Gastroesophageal sphincter (tissue), 4 donors: ENCODE results near the gene SELENOO. TPM values are rescaled to one million over a fixed set of nuclear protein-coding genes. Genes with fewer than 3 reads are reported as not detected.

Experiments
- ATAC-seq: fragments of 150-250 bp; one replicate; pipeline ENCODE4 v1.9.1; 2016; ENCODE audit warnings: mild to moderate bottlenecking, moderate library complexity
- H3K27ac ChIP-seq, 4 donors: fragments of 200-600 bp; sonication (generic) in 3 of 4; 1 replicate in 3 of 4; 2 replicates in 1 of 4; pipeline ENCODE4 v1.5.1; 2016 to 2019
- H3K27me3 ChIP-seq: fragments of 200-600 bp; sonication (generic); one replicate; pipeline ENCODE4 v1.5.1; 2019
- H3K36me3 ChIP-seq, 2 donors: fragments of 200-600 bp; sonication (generic); one replicate each; pipeline ENCODE4 v1.5.1; 2019; ENCODE audit warnings: control low read depth in 1 of 2
- H3K4me1 ChIP-seq, 3 donors: fragments of 200-600 bp; sonication (generic); 1 replicate in 2 of 3; 2 replicates in 1 of 3; pipeline ENCODE4 v1.5.1; 2016 to 2019; ENCODE audit warnings: control low read depth in 2 of 3
- H3K4me3 ChIP-seq, 2 donors: fragments of 200-600 bp; sonication (generic); one replicate each; pipeline ENCODE4 v1.5.1; 2019; ENCODE audit warnings: mild to moderate bottlenecking in 1 of 2, moderate library complexity in 1 of 2
- H3K9me3 ChIP-seq, 3 donors: fragments of 200-600 bp; sonication (generic); one replicate each; pipeline ENCODE4 v1.5.1; 2017 to 2019; ENCODE audit warnings: control low read depth in 2 of 3
- EP300 ChIP-seq: sonication (generic); formaldehyde crosslinking; IDR thresholded peaks from one replicate; pipeline ENCODE4 v1.6.1; 2017; ENCODE audit warnings: antibody characterized with exemption, mild to moderate bottlenecking
- POLR2A ChIP-seq, 2 donors: fragments of 450-650 bp; IDR thresholded peaks; one replicate each; pipeline ENCODE4 v1.6.1; 2017; ENCODE audit warnings: antibody characterized with exemption in 2 of 2, mild to moderate bottlenecking in 2 of 2, moderate library complexity in 1 of 2
- POLR2AphosphoS5 ChIP-seq: sonication (generic); formaldehyde crosslinking; IDR thresholded peaks from one replicate; pipeline ENCODE4 v1.6.1; 2017; ENCODE audit warnings: antibody characterized with exemption
- WGBS, 2 donors: methylation state at CpG; one replicate each; pipeline ENCODE4 v1.1.5; 2018; ENCODE audit warnings: low coverage in 1 of 2; 5-methylcytosine and 5-hydroxymethylcytosine counted together
- total RNA-seq, 4 donors: library from RNA; depleted of rRNA; stranded (reverse); fragments of >200 nt; gene quantifications; one replicate each; pipeline ENCODE4 v1.1.0, GENCODE V29; 2016
- TF ChIP-seq, protein P1 (sequence below), 4 experiments: fragments of 200-600 bp in 2 of 4; fragments of 450-650 bp in 2 of 4; sonication (generic) in 1 of 4; IDR thresholded peaks; one replicate each; pipeline ENCODE4 v1.5.1; 2017 to 2019; ENCODE audit warnings: antibody characterized with exemption in 4 of 4, mild to moderate bottlenecking in 2 of 4, moderate library complexity in 2 of 4

Gene SELENOO
- total RNA-seq, 4 donors from 2014 or later = 19.9 to 42.6 (median 27.3) TPM

DNA sequence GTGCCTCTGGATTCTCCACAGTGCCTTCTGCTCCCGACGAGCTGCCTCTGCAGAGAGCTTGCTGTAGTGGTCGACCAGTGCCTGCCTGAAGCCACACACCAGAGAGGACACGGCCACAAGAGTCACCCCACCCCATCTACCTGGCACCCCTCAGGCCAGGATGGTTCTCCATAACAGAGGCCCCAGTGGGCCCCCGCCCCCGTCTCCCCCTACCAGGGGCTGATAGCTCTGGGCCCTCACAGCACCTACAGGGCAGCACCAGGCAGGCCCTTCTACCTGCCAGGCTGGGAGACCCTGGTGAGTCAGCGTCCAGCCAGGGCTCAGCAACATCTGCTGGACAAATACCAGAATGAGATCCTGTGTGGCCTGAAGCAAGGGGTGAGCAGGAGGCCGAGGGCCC, 21.7 kb downstream of the SELENOO start:
- H3K9me3 ChIP-seq = no peaks in the 10 kb centered on the region
- no peak overlapping the region for H3K27ac ChIP-seq
- WGBS, 2 donors = 71 to 86% methylated on average over 1 to 4 of the region's 8 CpGs
- H3K27me3 ChIP-seq = no peaks in the 10 kb centered on the region
- ATAC-seq = no peak
- H3K4me1 ChIP-seq = peaks cover 0 to 13% (median 0%) of the 10 kb centered on the region in 3 donors
- TF ChIP-seq EP300 (no peak), POLR2A (IDR thresholded peaks at IDR 0.05) (no peak), POLR2AphosphoS5 (no peak)
- TF ChIP-seq, protein P1, sequence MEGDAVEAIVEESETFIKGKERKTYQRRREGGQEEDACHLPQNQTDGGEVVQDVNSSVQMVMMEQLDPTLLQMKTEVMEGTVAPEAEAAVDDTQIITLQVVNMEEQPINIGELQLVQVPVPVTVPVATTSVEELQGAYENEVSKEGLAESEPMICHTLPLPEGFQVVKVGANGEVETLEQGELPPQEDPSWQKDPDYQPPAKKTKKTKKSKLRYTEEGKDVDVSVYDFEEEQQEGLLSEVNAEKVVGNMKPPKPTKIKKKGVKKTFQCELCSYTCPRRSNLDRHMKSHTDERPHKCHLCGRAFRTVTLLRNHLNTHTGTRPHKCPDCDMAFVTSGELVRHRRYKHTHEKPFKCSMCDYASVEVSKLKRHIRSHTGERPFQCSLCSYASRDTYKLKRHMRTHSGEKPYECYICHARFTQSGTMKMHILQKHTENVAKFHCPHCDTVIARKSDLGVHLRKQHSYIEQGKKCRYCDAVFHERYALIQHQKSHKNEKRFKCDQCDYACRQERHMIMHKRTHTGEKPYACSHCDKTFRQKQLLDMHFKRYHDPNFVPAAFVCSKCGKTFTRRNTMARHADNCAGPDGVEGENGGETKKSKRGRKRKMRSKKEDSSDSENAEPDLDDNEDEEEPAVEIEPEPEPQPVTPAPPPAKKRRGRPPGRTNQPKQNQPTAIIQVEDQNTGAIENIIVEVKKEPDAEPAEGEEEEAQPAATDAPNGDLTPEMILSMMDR (IDR thresholded peaks at IDR 0.05) = no peak
- no peak overlapping the region for H3K4me3 ChIP-seq
- peaks cover 0 to 97% of the 10 kb centered on the region in 2 donors for H3K36me3 ChIP-seq

DNA sequence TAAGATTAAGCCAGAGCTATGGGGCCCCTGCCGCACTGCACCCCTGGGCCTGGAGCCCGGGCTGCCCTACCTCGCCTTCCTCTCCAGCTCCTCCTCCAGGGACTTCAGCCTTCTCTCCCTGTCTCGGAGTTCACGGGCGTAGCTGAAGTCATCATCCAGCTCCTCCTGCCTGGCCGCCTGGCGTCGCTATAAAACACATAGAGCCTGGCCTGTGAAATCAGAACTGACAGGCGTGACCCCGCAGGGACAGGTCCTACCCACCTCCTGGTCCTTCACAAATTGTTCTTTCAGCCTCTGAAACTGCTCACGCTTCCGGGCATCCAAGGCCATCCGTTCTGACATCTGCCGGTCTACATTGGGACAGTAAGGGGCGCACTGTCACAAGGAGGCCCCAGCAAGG, 23.3 kb downstream of the SELENOO start:
- Histone ChIP-seq H3K36me3 (peaks cover 0 to 97% of the 10 kb centered on the region in 2 donors), H3K27me3 (no peaks in the 10 kb centered on the region), H3K9me3 (no peaks in the 10 kb centered on the region), H3K4me3 (no peak overlapping the region), H3K4me1 (peaks cover 0 to 12% (median 0%) of the 10 kb centered on the region in 3 donors), H3K27ac (no peak overlapping the region)
- no peak for TF ChIP-seq EP300
- TF ChIP-seq, protein P1 (IDR thresholded peaks at IDR 0.05) = no peak
- TF ChIP-seq POLR2A (IDR thresholded peaks at IDR 0.05) = no peak
- no peak for TF ChIP-seq POLR2AphosphoS5
- 87 to 88% methylated on average over 3 to 5 of the region's 16 CpGs for WGBS, 2 donors
- ATAC-seq = no peak

DNA sequence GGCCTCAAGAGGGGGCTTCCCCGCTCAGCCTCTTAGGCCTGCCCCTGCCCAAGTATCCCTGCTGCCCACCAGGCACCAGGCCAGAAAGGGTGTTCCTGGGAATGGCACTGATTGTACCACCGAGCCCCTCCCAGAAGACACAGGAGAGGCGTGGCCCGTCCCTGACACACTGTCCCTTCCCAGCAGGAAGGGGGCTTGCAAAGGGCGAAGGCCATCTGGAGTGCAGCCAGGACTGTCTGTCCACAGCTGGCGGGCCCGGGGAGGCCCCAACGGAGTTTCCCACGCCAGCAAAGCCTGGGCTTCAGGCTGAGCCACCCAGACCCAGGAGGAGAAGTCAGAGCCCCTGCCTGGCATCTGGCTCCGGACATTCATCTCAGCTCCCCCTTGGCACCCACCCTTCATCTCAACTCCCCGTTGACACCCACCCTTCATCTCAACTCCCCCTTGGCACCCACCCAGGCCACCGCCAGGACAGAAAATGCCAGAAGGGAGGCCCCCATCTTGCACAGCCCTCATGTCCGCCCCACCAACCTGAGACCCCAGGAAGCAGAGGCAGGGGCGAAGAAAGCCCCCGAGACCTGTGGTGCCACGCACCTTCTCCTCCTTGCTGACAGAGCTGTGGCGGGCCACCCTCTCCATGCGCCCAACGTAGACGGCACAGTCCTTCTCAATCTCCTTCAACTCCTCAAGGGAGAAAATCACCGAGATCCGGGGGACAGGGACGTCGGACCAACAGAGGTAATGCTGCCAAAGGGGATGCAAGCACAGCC, 24.6 kb downstream of the SELENOO start:
- ATAC-seq = no peak
- Histone ChIP-seq H3K9me3 (no peaks in the 10 kb centered on the region), H3K27ac (no peak overlapping the region), H3K27me3 (no peaks in the 10 kb centered on the region), H3K4me1 (no peaks in the 10 kb centered on the region), H3K4me3 (no peak overlapping the region), H3K36me3 (peaks cover 0 to 100% of the 10 kb centered on the region in 2 donors)
- TF ChIP-seq POLR2A (IDR thresholded peaks at IDR 0.05) = no peak
- TF ChIP-seq EP300 = no peak
- TF ChIP-seq, protein P1 (IDR thresholded peaks at IDR 0.05) = no peak
- no peak for TF ChIP-seq POLR2AphosphoS5
- WGBS, 2 donors = 40% methylated on average over 1 of the region's 24 CpGs; no CpG with 5 or more reads in 1 of the 2 donors

DNA sequence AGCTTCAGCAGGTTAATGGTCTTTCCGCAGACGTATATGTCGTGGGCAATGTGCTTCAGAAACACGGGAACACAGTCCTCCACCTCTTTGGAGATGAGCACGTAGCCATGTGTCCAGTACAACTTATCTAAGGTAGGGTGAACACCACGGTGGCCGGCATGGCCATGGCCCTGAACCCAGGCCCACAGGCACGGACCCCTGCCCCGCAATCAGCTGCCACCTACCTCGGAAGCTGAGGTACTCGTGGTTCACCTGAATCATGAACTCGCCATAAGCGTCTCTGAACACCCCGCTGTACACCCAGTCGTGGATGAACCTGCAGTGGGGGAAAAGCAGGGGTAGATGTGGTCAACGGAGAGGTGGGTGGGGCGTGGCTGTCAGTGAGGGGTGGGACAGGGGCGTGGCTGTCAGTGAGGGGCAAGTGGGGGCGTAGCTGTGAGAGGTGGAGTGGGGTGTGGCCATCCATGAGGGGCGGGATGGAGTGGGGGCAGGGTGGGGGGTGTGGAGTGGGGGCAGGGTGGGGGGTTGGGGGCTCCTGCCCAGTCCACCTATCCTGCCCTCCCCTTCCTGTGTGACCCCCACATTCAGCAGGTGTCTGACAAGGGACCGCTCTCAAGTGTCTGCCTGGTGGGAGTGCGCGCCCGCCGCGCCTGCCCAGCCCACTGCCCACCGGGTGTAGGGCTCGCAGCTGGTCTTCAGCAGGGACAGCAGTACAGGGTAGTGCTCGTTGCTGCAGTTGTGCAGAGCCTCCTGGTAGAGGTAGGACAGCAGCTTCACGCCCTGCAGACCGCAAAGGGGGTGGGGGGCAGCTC, 25.5 kb downstream of the SELENOO start:
- Histone ChIP-seq H3K36me3 (peaks cover 0 to 98% of the 10 kb centered on the region in 2 donors), H3K4me1 (no peaks in the 10 kb centered on the region), H3K27me3 (no peaks in the 10 kb centered on the region), H3K27ac (no peak overlapping the region), H3K9me3 (no peaks in the 10 kb centered on the region), H3K4me3 (no peak overlapping the region)
- TF ChIP-seq EP300 (no peak), POLR2AphosphoS5 (no peak)
- WGBS, 2 donors = 80% methylated on average over 9 of the region's 31 CpGs; no CpG with 5 or more reads in 1 of the 2 donors
- ATAC-seq = no peak

DNA sequence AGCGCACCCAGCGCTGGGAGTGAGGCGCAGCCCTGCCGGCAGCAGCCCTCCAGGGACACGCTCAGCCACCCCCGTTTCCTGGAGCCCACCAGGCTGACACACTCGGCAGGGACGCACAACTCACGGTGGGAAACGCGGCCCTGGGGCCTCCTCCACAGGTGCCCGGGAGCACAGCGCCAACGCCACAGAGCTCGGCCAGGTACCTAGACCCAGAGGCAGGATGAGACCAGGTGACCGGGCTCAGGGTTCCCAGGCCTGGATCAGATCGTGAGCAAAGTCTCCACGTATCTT, 26.0 kb downstream of the SELENOO start:
- Histone ChIP-seq H3K36me3 (peaks cover 0 to 97% of the 10 kb centered on the region in 2 donors), H3K9me3 (no peaks in the 10 kb centered on the region), H3K27ac (no peak overlapping the region), H3K27me3 (no peaks in the 10 kb centered on the region), H3K4me3 (no peak overlapping the region), H3K4me1 (no peaks in the 10 kb centered on the region)
- no peak for ATAC-seq
- 86% methylated on average over 3 of the region's 18 CpGs; no CpG with 5 or more reads in 1 of the 2 donors for WGBS, 2 donors
- no peak for TF ChIP-seq POLR2A (IDR thresholded peaks at IDR 0.05)
- TF ChIP-seq EP300 = no peak
- TF ChIP-seq, protein P1 (IDR thresholded peaks at IDR 0.05) = no peak
- TF ChIP-seq POLR2AphosphoS5 = no peak
